Measurements from ENCODE around the gene MAD1L1.
A peak's percentile ranks its signal among the peaks of the same experiment; 100 is the strongest.

Gene MAD1L1

DNA sequence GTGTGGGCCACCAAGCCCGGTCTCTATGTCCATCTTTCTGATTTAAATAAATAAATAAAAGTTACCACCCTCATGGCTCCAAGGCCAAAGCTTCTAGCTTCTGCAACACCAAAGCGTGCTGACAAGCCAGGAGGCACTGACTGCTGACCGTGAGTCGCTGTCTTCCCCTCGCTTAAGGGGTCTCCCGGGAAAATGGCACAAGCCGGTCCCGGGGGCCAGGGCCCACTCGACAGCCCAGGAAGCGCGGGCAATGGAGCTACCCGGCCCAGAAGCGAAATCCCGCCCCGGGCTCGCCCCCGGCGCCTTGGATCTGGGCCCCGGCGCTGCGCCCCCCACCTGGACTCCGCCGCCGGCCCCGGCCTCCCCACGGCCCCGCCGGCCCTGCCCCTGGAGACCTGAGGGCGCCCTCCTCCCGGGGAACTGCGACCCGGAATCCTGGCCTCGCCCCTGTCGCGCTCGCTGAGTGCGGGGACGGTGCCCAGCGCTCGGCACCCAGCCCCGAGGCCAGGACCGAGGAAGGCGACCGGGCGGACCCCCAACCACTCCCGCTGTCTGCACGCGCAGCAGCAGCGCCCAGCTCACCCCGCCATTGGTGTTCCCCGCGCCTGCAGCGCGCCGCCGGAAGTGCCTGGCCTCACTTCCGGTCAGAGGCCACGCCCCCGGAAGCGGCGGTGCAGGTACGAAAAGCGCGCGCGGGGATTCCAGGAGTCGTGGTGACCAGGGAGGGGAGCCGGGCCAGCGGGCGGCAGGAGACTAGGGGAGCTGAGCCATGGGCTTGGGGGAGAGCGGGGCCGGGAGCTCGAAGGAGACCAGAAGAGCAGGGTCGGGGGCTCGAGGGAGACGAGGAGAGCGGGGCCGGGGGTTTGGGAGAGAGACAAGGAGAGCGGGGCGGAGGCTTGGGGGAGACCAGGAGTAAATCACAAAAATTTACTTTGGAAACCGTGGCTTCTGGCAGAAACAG is 9.1 kb upstream of the MAD1L1 start, which contains the start of the genes MRM2 and NUDT1:
Gene MRM2, minus strand, starts transcription at position 626 of the 961 bp plus-strand sequence. Its CDS starts 36 bp downstream, at position 590.
Gene NUDT1, plus strand, starts transcription at position 647 of the 961 bp plus-strand sequence. CDS start 2,349 bp downstream, outside the sequence.
- peak; percentile 94 for DNase-seq (ENCODE audit: low spot score)

- no peak for DNase-seq (ENCODE audit: low spot score)
Observed at GRCh38 chr7:2239242-2239641, 6.5 kb upstream of the MAD1L1 start.

- no peak for DNase-seq (ENCODE audit: low spot score)
Observed at GRCh38 chr7:2237109-2237602, 4.4 kb upstream of the MAD1L1 start.

GRCh38 chr7:2233926-2234325 is 1.2 kb upstream of the MAD1L1 start:
- no peak for DNase-seq (ENCODE audit: low spot score)

DNA sequence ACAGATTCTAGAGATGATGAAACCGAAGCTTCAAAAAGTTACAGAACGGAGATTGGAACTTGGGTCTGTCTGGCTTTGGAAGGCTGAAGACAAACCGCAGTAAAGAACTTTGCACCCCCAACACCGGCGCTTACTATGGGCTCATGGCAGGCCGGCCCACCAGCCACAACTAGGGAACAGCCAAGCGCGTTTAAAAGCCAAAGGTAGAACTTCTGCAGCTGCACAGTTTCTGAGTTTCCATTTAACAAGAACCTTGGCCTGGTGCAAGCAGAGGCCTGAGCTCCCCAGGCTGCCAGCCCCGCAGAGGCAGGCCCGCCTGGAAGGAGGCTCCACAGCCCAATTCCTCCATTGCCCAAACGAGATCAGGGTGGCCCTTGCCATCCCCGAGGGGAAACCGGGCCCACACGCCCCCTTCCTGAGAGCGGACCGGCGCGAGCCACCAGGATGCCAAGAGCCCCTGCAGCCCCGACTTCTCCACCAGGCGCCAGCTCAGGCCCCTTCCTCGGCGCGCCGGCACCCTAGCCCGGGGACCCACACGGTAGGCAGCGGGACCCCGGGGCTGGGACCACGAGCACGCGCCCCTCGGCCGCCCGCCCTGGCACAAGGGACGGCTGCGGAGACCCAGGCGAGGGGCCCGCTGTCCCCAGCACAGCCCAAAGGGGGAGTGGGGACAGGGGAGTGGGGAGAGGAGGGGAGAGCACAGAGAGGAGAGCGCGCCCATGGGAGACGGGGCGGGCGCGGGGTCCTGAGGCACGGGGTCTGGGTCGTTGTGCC is 566 bp downstream of the MAD1L1 start:
- peak; percentile 52 for DNase-seq (ENCODE audit: low spot score)

DNA sequence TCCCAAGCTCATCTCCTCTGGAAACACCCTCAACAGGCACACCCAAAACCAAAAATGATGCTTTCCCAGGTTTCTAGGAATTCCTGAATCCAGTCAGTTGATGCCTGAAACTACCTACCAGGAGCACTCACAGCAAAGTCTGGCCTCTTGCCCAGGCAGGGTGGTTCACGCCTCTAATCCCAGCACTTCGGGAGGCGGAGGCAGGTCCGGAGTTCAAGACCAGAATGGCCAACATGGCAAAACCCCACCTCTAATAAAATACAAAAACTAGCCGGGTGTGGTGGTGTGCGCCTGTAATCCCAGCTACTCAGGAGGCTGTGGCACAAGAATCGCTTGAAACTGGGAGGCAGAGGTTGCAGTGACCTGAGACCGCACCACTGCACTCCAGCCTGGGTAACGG is 1.9 kb downstream of the MAD1L1 start:
- no peak for DNase-seq (ENCODE audit: low spot score)

- no peak for DNase-seq (ENCODE audit: low spot score)
Observed at GRCh38 chr7:2230226-2230625, 2.5 kb downstream of the MAD1L1 start.

- DNase-seq (ENCODE audit: low spot score), result no peak
Observed at GRCh38 chr7:2229467-2229866, 3.3 kb downstream of the MAD1L1 start.

DNA sequence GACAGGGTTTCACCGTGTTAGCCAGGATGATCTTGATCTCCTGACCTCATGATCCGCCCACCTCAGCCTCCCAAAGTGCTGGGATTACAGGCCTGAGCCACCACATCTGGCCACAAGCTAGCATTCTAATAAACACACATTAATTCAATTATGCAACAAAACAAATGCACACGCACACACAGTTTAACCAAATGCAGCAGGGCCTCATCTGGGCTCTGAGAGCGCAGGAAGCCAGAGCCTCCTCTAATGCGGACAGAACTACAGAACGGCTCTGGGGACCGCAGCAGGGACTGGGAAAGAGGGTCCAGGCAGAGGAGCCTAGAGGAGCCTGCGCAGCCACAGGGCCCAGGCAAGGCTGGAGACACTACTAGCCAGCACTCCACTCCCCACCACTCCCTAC is 3.8 kb downstream of the MAD1L1 start:
- DNase-seq (ENCODE audit: low spot score), result no peak

DNA sequence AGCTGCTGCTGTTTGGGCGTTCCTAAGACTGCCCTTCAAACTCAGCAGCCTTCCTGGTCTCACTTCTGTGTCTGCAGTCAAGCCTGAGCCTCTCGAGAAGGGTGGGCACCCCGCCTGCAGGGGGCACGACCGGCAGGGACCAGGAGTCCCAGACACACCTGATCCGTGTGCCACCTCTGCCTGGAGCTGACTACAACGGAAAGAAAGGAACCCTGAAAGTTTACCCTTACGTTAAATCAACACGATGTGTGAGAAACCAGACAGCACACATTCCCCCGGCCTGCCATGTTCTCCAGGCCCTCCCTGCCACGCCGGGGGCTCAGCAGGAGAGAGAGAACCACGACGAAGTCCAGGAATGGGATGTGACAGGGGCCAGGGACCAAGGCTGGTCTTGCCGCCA is 5.0 kb downstream of the MAD1L1 start:
- no peak for DNase-seq (ENCODE audit: low spot score)

GRCh38 chr7:2225830-2226229 is 6.9 kb downstream of the MAD1L1 start:
- DNase-seq (ENCODE audit: low spot score), result no peak

DNA sequence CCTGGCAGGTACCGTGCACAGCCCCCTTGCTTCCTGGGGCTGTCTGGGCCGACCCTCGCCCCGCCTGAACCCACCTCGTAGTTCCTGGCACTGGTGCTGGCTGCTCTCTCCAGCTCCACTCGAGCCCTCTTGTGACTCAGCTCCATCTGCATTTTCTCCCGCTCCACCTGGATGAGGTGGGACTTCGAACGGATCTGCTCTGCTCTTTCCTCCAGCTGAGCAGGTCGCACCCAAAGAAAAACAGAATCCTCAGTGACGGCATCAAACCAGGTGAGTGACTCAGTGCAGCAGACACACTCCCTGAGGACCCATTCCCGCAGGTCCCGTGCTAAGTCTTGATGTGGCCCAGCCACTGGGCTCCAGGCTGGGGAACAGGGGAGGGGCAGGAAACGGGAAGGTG is 7.4 kb downstream of the MAD1L1 start:
- DNase-seq (ENCODE audit: low spot score), result no peak

- DNase-seq (ENCODE audit: low spot score), result no peak
Observed at GRCh38 chr7:2224934-2225333, 7.8 kb downstream of the MAD1L1 start.

GRCh38 chr7:2224491-2224928 is 8.2 kb downstream of the MAD1L1 start:
- no peak for DNase-seq (ENCODE audit: low spot score)

GRCh38 chr7:2223321-2223720 is 9.4 kb downstream of the MAD1L1 start:
- no peak for DNase-seq (ENCODE audit: low spot score)

DNA sequence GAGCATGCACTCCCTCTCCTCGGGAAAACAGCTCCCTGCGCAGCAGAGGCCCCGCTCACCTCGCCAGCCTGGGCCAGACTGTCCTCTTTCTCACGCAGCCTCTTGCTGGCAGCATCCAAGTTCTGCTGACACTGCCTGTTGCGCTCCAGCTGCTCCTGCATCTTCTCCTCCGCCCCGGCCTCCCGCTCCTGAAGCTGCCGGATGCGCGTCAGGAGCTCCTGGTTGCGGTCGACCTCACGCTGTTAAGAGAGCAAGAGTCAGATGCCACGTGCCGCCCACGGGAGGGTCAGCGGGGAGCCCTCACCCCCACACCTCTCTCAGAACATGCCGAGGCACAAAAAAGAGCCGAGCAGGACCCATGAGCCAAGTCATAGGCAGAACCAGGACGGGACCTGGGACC is 10.2 kb downstream of the MAD1L1 start:
- DNase-seq (ENCODE audit: low spot score), result no peak

DNA sequence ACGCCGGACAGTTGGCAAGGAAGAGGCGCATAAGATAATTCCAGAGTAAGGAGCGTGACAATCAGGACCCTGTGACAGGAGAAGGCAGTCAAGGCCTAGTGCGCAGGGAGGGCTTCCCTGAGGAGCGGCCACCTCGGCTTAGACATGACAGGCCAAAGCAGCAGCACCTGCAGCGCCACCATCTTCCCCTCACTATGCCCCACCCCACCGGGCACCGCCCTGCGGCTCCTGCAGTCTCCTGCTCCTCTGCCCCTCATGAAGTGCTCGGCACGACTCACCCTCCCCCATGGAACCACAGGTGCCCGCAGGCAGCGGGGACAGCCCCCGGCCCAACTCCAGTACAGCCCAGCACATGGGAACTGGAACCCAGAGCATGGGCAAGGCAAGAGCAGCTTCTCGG is 11.8 kb downstream of the MAD1L1 start:
- no peak for DNase-seq (ENCODE audit: low spot score)

DNA sequence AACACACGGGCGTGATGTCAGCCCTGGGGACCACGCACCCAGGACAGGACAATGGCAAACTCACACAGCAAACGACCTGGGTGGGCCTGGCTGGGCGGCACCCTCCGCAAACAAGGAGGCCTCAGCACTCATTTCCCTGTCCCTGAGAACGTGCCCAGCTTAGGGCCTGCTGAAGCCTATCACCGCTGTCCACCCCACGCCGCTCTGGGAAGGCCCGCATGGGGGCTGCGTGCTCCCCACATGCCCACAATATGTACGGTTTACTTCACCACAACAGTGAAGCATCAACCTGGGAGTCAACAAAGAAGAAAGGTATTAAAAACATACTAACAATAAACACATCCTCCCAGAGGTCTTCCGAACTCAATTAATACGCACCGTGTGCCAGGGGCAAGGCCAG is 12.2 kb downstream of the MAD1L1 start:
- no peak for DNase-seq (ENCODE audit: low spot score)

DNA sequence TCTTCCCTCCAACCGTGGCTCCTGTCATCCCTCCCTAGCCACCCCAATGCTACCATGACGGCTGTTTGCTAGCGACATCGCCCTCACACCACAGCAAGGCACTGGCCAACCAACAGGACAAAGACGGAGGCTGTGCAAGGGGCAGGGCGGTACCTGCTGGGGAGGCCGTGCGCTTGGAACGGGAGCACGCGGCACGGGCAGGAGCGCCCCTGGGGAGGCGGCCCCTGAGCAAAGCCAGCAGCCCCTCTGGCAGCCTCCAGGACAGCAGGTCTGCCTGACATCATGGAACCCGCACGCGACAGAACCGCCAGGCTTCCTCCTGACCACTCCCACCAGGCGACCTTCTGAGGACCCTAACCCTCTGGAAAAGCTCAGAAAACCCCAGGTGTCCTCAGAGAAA is 12.7 kb downstream of the MAD1L1 start:
- no peak for DNase-seq (ENCODE audit: low spot score)

GRCh38 chr7:2219606-2220005 is 13.1 kb downstream of the MAD1L1 start:
- DNase-seq (ENCODE audit: low spot score), result no peak

DNA sequence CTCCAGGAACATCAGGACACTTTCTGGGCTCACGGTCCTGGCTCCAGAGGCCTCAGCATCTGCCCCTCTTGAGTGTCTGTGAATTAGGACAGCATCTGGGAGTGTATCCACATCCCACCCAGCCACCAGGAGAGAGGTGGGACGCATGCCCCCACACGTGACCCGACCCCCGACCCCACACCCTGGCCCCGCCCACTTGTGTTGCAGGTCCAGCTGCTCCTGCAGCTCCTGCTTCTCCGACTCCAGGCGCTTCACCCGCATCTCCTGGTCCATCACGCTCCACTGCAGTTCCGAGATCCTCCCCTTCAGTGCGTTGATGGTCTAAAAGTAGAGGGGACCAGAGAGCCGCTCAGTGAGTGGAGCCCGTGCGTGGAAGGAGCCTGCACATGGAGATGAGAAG is 13.6 kb downstream of the MAD1L1 start:
- no peak for DNase-seq (ENCODE audit: low spot score)

DNA sequence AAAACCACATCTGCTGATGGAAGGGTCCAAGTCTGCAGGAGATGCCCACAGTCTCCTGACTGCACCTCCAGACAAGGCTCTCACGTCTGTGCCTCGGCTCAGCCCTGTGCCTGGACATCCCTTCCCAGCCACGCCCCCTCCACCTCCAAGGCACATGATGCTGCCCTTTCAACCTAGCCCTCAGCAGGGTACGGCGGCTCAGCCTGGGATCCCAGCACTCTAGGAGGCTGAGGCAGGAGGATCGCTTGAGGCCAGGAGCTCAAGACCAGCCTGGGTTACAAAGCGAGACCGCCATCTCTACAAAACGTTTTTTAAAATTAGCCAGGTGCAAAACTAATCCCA is 14.3 kb downstream of the MAD1L1 start:
- no peak for DNase-seq (ENCODE audit: low spot score)
